ENCODE results near the gene MRPS34.

GRCh38 chr16:1809281-1809801 lies 36.4 kb upstream of the MRPS34 start:
- TF ChIP-seq POLR2A (IDR thresholded peaks at IDR 0.05; ENCODE audit: low read length) (no peak), GATA1 (IDR thresholded peaks at IDR 0.05; ENCODE audit: low read depth, low read length) (no peak)

All from erythroblast (primary cell).